CD4-positive, alpha-beta T cell treated with Interleukin-17A for 1 hour (primary cell): ENCODE results near the gene MCAM.

Source experiments
- DNase-seq: peaks from one replicate; pipeline ENCODE4 v3.0.0-alpha.2; 2020

Gene MCAM

DNA sequence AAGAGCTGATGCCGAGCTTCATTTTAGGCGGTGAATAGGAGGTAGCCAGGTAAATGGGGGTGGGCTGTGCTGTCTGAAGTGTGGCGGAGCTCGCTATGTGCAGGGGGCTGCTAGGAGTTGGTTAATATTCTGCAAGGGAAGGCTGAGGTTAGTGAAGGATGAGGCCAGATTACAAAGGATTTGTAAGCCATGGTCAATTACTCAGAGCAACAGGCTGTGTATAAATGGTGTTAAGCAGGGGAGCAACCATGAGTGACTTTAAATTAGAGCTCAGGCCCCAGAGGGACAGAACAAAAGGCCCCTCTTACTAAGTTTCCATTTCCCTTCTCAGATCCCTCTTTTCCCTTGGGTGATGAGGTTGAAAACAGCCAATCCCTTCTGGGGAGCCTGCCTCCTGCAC lies 7.3 kb upstream of the MCAM start:
- no peak for DNase-seq

DNA sequence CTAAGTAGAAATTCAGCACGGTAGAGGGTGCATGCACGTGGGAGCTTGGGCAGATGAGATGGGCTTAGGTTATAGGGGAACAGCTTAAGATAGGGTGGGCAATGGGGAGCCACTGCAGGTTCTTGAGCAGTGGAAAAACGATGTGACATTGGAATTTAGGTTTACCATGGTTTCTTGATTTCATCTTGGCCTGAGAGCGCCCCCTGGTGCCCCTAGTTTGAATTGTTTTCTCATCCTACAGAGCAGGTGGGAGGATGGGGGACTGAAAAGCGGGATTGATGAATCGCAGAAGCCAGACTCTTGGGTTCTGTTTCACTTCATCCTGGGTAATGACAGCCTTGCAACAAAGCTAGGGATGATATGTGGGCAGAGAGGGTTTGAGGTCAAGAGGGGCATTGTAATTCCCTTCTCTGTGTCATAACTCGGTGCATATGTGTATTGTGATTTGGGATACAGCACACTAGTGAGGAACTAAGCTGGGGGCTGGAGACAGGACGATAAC lies 6.7 kb upstream of the MCAM start:
- DNase-seq, result peak; percentile 81

DNA sequence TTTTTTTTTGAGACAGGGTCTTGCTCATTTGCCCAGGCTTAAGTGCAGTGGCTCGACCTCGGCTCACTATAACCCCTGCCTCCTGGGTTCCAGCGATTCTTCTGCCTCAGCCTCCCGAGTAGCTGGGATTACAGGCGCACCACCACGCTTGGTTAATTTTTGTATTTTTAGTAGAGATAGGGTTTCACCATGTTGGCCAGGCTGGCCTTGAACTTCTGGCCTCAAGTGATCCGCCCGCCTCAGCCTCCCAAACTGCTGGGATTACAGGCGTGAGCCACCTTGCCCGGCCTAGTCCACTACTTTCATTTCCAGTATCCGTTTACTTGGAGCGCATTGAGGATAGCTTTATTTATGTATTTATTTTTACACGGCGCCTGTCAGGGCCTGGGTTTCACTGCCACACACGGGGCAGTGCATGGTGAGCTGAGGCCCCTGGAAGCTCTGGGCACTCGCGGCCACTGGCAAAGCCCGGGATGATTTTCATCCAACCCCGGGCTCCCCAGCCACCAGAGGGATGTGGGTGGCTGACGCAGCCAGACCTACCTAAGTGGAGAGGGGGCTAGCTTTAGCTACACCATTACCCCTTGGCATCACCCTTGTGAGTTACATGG lies 6.1 kb upstream of the MCAM start:
- no peak for DNase-seq

DNA sequence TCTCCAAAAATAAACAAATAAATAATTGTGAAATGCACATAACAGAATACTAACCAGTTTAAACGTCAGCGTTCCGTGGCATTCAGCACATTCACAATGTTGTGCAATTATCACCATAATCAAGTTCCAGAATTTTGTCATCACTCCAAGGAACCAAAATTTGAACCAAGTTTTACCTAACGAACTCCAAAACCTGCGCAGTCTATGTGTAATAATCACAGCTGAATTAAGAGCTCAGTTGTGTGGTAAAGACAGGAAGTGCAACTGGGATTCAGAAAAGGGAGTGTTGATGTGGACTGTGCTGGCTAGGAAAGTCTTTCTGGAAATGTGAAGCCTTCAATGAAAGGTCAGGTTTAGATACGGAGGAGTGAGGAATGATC lies 5.4 kb upstream of the MCAM start:
- DNase-seq, result no peak

DNA sequence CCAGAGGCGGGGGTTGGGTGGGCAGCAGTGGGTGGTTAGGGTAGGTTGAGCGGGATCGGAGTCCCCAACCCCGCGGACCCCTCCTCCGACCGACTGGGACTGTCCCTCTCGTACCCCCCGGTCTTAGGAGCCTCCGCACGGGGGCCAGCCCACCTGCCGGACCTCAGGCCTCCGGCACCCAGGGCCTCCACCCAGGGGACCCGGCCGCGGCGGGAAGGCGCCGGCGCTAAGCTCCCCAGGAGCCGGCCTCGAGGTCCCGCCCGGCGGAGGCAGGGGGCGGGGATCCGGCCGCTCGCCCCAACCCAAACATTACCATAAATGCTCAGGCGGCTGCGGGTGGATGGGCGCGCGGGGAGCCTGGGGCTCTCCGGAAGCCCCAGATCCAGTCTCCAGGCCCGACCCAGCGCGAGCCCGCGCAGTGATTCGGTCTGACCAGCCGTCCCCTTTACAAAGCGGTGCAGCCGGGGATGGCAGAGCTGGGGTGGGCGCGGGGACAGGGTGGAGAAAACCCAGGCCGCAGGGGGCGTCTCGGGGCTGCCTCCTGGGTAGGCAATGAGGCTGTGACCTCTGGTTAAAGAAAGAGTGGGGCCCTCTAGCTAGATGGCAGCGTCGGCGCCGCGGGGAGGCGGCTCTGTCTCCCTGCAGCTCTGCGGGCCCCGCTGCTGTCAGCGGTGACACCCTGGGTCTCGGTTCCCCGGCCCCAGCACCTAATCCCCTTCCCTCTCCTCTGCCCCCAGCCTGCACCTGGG lies 4.0 kb upstream of the MCAM start:
- peak; percentile 45 for DNase-seq

DNA sequence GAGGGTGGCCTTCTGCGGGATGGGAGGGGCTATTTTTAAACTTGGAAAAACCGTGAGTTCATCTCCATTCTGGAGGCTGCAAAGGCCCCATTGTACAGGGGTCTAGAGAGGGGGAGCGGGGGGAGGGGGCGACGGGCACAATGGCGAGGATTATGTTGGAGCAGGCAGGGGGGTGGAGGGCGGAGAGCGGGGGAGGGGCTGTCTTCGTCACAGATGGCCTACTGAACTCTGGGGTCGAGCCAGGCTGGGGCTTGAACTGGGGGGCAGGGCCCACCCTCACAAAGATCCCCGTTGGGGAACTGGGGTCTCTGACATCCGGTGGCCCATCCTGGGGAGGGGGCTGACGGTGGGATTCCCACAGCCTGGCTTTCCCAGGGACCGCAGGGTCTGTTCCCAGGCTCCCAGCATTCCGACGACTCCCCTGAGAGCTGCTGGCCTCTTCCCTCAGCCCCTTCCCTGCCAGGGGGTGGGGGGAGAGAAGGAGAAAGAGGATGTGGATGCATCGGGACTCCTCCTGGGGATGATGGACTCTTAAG lies 3.4 kb upstream of the MCAM start:
- DNase-seq, result no peak

DNA sequence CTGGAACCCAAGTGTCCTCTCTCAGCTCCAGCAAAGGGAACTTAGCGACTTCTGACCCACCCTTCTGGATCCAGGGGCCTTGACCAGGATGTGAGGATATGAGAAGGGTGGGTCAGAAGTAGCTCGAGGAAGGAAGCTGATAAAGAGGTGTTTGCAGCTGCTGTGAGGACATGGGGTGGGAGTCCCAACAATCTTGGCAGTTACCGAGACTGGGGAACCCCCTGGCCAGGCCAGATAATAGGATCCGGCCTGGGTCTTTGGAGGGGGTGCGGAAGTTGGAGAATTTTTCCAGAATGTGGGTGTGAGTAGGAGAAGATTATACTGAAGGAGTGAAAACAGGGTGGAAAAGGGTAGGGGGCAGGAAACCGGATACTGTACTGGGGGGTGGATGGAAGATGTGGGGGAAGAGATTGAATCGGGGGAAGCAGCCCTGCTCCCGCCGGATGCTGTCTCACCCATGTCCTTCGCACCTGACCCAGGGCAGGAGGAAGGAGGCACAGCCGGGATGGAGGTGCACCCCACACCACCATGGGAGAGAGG lies 2.8 kb upstream of the MCAM start:
- no peak for DNase-seq

DNA sequence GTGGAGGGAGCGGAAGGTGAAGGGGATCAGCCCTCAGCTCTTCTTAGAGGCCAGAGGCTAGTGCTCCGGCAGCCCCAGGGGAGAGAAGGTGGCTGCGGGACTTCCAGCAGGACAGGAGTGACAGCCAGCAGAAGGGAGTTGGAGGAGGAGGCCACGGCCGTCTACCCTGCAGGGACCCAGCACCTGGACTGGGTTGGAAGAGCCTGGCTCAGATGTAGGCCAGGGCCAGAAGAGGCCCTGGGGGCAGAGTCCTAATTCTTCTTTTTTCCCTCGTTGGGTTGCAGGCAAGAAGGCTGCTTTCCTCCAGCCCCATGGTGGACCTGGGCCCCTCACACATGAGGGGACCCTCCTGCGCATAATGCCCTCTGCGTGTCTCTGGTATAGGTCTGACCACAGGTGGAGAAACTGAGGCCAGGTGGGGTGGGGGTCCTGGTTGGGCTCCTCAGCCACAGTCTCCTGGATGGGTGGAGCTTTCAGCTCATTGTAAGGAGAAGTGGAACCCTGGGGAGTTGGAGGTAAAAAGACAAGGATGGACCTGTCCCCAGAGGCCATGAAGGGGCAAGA lies 2.3 kb upstream of the MCAM start:
- DNase-seq, result no peak

DNA sequence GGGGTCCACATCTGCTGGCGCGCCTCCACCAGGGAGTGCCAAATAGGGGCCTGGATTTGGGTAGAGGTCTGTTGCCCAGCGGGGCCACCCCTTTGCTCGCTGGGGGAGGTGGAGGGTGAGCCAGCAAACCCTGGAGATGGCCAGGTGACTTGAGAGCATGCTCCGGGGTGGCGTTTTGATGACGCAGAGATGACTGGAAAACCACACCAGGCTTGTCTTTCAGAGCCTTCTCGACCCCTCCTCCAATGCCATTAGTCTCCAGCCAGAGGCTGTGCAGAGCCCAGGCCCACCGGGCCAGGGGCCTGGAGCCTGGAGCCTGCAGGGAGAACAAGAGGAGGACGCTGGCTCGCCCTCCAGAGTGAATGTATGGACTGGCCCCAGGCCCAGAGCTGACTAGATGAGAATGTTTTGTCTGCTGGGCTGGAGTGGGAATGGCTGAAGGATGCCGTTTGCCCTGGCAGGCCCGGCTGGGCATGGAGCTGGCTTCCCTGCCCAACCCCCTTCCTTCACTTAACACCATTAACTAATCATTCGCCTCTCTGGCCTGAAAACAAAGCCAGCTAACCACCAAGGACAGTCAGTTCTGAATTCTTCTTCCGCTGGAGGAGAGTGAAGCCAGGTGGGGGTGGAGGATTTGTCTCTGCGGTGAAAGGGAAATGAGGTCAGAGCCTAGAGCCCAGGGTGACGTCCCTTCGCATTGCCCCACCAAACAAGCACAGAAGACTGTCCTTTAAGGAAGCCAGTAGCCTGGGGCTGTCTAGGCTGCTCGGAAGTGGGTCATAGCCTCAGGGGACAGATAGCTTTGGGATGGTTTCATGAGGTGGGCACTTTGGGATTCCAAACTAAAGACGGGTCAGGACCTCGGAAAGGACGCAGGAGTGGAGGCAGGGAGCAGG lies 1.6 kb upstream of the MCAM start:
- DNase-seq, result peak; percentile 61

DNA sequence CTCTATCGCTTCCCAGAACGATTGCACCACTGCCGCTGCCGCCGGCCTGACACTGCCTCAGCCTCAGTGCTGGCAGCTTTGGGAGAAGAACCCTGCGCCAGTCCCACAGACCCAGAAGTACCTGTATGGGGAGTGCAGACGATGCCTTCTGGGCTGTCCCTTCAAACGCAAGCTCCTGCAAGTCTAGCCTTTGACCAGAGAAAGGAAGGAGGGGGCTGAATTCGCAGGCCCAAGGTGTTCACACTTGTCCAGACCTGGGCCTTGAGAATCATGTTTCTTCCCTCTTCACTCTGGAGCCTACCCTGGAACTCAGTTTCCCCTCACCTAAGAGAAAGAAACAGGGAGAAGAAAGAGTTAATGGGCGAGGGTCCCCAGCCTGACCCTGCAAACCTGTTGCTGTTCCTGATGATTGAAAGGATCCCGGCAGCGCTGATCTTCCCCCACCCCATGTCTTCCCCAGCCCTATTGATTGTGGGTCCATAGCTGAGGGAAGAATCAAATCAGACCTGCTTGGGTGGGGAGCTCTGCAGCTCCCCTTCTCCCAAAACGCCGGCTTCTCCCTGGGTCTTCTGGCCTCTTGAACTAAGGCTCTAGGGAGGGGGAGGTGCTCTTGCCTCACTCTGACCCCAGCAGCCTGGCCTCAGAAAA lies 786 bp upstream of the MCAM start:
- DNase-seq, result no peak

DNA sequence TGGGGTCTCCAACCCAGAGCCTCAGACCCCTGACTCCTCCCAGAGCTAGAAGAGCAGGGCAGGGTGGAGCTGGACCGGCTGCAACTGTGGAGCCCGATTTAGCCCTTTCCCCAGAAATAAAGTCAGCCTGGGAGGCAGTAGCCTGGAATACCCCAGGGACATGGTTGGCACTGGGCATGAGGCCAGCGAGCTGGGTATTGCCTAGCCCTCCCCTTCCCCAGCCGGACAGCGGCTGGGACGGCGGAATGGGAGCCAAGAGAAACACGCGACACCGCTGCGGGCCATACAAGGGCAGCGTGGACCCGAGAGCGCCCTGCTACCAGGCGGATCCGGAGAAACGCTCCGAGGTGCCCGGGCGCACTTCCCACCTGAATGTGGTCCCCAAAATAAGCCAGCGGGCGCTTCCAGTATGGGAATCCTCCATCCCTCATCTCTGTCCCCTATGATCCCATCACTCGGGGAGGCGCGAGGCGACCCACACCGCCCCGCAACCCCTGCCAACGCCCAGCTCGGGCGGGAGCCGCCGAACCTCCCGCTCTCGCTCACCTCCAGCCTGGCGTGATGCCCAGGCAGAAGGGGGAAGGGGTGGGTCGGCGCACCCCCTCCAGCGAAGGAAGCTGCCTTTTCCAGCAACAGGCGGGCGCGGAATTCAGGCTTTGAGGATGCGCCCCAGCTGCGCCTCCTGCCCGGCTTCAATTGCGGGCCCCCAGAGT lies 758 bp downstream of the MCAM start:
- no peak for DNase-seq

DNA sequence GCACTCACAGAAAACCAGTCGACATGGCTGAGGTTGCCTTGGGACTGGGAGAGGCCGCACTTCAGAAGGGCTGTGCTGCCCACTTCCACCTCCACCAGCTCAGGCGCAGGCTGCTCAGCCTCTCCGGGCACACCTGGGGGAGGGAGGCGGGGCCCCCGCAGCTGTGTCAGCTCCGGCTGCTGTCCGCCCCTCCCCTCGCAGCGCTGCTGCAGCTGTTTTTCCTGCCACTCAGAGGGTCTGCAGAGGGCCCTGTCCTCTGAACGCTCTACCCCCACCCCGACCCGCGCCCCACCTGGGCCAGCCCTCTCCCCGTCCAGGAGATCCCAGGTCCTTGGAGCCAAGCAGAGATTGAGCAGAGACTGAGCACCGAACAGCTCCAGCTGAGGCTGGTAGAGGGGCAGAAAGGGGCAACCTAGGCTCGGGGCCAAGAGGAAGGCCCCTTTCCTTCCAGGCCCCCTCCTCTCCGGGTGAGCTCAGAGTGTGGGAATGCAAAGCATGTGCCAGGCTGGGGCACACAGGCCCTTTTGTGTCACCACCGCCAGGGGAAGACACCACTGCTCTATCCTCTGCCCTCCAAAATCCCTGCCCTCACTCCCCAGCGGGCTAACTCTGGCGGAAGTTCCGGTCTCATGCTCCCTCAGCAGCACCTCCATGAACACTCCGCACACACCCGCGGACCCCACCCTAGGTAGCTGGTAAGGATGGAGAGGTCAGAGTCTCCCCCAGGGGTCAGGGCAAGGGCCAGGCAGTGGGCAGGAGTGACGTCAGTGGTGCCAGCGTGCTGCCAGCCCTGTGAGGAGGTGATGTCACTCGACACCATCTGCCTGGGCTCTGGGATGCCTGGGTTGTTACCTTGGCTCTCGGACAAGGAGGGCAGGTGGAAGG lies 1.6 kb downstream of the MCAM start:
- peak; percentile 54 for DNase-seq

DNA sequence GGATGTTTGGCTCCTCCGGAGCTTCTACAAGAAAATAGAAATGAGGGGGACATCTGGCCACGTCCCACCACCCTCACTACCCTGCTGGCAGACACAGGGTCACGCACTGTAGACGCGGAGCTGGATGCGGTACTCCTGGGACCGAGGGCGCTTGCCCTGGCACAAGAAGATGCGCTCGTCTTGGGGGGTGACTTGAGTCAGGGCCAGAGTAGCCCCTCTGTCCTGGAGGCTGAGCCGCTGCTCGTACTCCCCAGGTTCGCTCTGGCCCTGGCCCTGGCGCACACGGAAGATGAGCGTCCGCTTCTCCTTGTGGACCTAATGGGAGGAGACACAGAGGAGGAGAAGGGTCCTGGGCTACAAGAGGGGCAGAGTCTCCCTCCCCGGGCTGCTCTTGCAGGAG lies 2.2 kb downstream of the MCAM start:
- DNase-seq, result no peak

DNA sequence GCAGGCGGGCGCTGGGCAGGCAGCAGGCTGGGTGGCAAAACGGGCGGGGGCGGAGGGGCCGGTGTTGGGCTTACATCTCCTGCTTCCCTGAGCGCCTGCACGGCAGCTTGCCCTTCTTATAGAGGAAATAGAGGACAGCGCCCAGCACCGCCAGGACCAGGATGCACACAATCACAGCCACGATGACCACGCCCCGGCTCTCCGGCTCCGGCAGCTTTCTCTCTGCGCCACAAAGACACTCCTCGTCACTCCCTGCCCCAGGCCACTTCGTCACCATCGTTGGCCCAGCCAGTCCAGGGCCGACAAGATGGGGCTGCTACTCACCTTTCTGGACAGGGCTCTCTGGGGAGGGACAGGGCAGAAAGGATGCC lies 6.3 kb downstream of the MCAM start:
- DNase-seq, result no peak

DNA sequence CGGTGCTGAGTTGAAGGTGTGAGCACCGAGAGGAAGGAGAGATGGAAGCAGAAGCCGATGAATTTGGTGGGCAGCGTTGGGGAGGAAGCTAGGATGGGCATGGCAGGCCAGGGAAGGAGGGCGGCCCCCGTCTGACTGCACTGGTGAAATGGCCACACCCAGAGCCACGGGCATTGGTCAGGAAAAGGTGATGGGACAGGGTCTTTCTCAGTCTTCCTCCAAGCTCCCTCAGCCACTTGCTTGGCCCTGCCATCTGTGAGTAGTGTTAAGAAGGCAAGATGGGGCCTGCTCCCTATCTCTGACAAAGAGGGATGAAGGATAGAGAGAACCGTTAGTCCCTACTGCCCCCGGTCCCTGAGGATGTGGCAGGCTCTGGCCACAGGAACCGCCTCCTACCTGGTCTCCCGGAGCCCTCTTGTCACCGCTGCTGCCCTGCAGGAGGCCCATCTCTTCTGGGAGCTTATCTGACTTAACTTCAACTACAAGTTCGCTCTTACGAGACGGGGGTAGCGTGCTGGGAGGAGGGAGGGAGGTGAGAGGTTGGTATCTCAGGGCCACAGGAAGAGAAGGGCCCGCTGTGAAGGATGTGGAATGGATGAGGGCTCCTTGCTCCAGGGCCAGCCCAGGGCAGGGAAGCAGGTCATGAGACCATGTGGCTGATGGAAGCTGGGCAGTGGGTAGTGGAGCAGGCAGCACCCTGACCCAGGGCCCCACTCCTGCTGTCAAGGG lies 6.8 kb downstream of the MCAM start:
- no peak for DNase-seq

DNA sequence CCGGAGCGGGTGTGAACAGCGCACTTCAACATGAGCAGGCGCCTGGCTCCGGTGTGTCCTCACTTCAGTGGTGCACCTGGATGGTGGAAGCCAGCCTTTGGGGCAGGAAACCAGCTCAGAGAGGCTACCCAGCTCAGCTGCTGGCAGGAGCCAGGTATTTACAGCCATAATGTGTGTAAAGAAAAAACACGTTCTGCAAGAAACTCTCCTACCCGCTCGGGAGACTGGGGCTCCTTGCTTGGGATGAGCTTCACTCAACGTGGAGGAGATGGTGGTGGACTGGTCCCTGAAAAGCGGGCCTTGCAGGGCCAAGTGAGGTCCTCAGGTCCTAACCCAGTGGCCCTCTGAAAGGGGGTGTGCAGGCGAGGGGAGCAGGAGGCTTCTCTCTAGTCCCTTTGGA lies 7.5 kb downstream of the MCAM start:
- DNase-seq, result no peak

DNA sequence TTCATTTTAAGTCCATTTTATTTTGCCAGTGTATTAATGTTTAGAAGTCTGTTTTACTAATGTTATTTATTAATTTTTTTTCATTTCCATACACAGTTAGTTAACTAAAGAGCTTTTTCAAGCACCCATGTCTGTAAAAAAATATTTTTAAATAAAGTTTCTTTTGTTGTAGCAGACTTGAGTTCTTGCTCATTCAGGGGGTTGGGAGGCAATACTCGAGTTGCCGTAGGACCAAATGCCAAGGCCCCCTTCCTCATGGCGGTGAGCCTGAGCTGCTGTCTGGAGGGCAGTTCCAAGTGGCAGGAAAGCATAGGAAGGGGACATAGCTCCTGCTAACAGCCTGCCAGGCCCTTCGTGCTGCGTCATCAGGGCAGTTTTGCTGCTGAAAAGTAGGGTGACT lies 9.0 kb downstream of the MCAM start:
- DNase-seq, result no peak

DNA sequence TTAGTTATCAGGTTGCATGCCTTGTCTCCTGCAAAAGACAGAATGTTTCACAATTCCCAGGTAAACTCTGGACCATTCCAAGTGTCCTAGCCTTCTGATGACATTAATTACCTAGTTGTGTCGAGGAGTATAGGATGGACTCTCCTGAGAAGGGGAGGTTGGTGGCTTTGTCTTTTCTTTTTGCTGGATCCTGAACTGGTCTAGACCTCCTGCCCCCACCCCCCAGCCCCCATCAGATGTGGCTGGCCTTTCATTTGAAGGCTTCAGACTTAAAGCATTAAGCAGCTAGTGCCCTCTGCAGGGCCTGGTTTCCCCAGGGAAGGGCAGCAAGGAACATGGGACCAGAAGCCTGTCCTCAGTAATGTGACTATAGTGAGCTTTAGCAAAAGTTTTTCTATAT lies 9.7 kb downstream of the MCAM start:
- no peak for DNase-seq

DNA sequence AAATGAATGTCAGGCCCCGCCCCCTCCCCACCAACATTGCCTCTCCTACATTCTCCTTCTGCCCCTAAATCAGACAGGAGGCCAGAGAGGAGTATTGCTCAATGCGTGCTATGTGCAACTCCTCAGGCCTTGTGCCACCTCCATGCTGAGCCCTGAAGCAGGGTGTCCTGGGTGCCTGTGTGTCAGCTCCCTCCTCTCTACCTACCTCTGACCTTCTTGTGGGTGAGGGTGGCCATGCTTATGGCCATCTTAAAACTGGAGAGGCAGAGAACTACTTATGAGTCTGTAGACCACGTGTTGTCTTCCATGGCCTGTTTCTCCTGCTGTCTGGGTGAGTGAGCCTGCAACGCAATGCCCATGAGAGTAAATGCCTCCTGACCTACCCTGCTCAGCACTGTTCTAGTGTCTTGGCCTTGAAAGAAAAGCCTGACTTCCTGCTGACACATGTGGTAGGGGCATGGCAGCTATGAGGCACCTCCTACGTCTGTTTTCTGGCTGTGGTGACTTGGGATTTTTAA lies 10.5 kb downstream of the MCAM start:
- DNase-seq, result peak; percentile 28
